Right lobe of liver (tissue), 4 donors: ENCODE measurements around the gene METAP1.

Source experiments
- CTCF ChIP-seq, 4 donors: fragments of 200-600 bp in 3 of 4; fragments of 450-650 bp in 1 of 4; IDR thresholded peaks; one replicate each; pipeline versions ENCODE4 v1.5.1 to v1.8.0; 2016 to 2022; ENCODE audit warnings: antibody characterized with exemption in 4 of 4, mild to moderate bottlenecking in 2 of 4
- POLR2A ChIP-seq: fragments of 450-650 bp; IDR thresholded peaks from one replicate; pipeline ENCODE4 v1.6.1; 2017; ENCODE audit warnings: antibody characterized with exemption, mild to moderate bottlenecking
- donor health status: DM: no; HTN: no; CAD: no.
- donor health status: DM: no; HTN: no; CAD: no.
- donor health status: DM: no; HTN: yes; CAD: no.

GRCh38 chr4:99038213-99038612 lies 42.7 kb downstream of the METAP1 start:
- TF ChIP-seq CTCF (IDR thresholded peaks at IDR 0.05) = no peak
- TF ChIP-seq POLR2A = no peak
